NCI-H1930 (cell line): ENCODE results near the gene GPR161.
"Not testable (repeated sequence)": the region's sequence is repeated elsewhere in the genome, so short reads cannot be mapped to it uniquely, and the experiment has no call there.

ENCODE experiments used
- DNase-seq, 2 experiments: peaks; one replicate each; lab custom pipeline; 2025; lab: John Stamatoyannopoulos, UW

Gene GPR161

GRCh38 chr1:168136709-168137514 lies at the start of gene GPR161:
Gene GPR161 (minus strand): TSS chr1:168136930. CDS start chr1:168104850, 32,080 bp downstream.
- peak; percentile 24 to 26 for DNase-seq

- not testable (repeated sequence) for DNase-seq
These were observed 44.5 kb upstream of the GPR161 start for GRCh38 chr1:168181063-168181720.

DNA sequence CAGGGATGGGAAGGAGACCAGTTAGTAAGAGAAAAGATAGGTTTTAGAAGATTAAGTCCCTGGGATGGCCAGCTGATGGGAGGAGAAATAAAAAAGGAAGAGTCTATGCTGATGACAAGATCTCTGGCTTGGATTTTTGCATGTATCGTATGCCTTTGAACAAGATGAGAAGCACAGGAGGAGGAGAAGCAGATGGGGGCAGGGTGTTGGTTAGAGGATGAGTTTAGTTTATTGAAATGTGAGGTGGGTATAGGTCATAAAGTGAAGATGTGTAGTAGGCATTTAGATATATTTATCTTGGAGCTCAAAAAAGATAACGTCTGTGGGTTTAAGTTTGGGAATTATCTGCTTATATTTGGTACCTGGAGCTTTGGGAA lies 43.4 kb upstream of the GPR161 start:
- no peak for DNase-seq

- no peak for DNase-seq
These were observed 42.9 kb upstream of the GPR161 start for GRCh38 chr1:168179438-168180147.

DNA sequence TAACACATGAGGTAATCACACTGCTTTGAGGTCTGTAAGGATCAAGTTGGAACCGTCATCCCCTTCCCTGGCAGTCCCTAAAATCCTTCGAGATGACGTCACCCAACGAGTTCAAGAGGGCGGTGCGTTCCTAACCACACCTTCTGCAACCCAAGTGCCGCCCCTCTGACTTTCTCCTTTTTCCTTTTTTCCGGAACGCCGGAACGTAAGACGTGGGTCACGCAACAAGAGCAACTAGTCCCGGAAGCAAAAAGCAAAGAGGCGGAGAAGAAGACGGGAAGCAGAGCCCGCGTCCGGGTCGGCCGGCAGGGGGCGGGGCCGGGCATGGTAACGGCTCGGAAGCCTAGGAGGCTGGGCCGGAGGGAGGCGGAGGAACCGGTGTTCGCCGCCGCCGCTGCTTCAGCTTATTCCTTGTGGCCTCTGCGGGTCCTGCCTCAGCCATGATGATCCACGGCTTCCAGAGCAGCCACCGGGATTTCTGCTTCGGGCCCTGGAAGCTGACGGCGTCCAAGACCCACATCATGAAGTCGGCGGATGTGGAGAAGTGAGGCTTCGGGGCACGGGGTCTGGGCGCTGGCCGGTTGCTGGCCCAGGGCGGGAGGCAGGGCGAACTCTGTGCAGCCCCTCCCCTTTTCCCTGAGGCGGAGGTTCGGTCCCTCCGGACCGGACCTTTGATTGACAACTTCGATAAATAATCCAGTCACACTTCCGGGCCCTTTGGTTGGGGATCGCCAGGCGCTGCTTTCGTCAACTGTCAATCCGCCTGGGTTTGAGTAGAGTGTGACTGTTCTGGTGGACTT lies 42.1 kb upstream of the GPR161 start, which contains the start of gene TIPRL:
TSS of gene TIPRL (plus strand) at position 325 of the 800 bp plus-strand sequence. CDS start at position 441, 116 bp downstream.
- DNase-seq = peak; percentile 97

DNA sequence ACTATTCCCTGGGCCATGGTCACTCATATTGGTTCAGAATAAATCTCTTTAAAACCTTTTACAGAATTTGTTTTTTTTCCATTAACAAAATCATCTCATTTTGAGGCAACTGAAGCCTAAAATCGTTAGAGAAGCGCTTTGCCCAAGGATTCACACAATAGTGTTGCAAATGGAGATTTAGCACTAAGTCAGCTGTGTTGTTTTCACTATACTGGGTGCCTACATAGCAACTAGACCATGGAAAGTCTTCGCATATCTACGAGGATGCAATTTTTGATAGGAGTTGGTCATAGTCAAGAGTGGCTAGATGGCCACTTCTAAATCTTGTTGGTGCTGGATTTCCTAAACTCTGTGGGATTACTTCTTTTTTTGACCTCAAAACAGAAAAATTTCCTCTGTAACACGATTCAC lies 41.5 kb upstream of the GPR161 start:
- no peak for DNase-seq

- DNase-seq = no peak
These were observed 35.7 kb upstream of the GPR161 start for GRCh38 chr1:168172250-168172915.

DNA sequence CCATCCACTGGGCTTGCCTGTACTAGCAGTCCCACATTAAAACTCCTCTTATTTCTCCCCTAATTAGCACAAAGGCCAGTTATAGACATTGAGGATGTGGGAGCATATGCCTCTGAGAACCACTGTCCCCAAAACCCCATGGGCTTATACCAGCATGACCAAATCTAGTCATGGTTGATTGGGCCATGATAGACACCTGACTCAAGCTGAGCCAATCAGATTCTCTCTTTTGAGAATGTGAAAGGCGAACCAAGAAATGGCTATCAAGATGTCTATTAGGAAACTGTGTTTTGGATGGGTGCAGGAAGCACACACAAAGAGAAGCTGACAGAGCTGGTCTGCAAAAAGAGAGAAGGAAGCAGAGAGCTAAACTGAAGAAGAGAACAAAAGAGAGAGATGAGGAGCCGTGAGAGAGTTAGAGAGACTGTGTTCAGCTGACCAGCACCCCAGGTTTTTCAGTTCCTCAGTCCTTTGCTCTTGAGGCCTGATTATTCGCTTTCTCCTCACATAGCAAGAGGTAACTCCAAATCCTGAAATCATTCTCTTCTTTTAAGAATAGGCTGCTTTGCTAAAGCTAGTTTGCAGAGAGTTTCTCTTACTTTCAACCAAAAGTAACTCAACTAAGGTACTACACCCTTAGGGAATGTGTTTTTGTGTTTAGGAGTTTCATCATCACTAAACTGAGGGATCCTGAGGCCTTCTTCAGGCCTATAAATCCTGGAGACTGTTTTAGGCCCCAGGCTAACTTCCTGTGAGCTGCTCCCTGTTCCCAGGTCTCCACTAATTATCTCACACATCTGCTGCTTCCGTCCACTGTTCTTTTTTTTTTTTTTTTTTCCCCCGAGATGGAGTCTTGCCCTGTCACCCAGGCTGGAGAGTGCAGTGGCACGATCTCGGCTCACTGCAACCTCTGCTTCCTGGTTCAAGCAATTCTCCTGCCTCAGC lies 34.1 kb upstream of the GPR161 start:
- DNase-seq = no peak

DNA sequence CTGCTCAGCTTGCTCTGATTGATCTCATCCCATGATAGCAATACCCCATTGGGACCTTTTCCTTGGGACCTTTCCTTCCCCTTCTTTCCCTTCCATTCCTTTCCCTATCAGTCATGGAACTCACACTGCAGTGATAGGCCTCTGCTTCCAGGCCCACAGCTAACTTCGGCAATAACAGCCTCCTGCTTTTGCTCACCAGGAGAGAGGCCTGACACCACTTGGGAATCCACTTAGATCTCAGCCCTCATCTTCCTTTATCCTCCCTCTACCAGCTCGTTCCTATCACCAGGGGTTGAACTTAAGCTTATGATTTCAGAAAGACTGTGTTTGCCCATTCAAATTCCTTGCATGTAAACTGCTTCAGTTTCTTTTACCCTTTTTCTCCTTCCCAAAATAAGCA lies 31.1 kb upstream of the GPR161 start:
- no peak for DNase-seq

- DNase-seq = no peak
These were observed 28.0 kb upstream of the GPR161 start for GRCh38 chr1:168164771-168165170.

- no peak for DNase-seq
These were observed 26.9 kb upstream of the GPR161 start for GRCh38 chr1:168163670-168164069.

DNA sequence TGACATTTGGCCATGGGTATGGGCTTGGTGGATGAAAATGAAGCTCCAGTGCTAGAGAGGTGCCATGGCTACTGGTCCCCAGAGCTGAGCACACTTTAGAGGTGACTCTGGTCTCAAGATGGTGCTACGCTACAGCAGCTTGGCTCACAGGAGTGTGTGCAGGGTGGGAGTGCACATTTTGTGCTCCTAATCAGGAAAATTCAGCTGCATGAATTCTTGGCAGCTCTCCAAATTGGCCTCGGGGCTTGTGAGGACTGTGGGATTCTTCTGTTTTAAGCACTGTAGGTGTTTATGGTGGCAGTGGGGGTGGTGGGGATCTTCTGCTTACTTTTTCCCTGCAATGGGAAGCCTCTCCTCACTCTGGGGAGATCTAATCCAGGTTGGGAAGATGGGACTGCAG lies 24.7 kb upstream of the GPR161 start:
- no peak for DNase-seq

DNA sequence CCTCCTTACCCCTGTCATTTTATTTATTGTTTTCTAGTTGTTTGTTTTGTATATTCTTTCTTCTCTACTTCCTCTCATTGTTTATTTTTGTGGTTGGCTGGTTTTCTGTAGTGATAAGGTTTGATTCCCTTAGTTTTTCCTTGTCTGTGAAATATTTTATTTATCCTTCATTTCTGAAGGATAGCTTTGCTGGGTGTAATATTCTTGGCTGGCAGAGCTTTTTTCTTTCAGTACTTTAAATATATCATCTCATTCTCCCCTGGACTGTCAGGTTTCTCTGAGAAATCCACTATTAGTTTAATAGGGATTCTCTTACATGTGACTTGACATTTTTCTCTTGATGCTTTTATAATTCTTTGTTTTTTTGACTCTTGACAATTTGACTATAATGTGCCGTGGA lies 23.2 kb upstream of the GPR161 start:
- DNase-seq = no peak

DNA sequence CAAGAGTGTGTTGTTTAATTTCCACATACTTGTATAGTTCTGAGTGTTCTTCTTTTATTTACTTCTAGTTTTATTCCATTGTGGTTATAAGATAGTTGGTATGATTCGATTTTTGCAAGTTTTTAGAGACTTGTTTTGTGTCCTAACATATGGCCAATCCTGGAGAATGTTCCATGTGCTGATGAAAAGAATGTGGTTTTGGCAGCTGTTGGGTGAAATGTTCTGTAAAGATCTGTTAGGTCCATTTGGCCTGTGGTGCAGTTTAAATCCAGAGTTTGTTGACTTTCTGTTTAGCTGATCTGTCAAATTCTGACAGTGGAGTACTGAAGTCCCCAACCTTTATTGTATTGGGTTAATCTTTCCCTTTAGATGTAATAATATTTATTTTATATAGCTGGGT lies 22.5 kb upstream of the GPR161 start:
- no peak for DNase-seq

DNA sequence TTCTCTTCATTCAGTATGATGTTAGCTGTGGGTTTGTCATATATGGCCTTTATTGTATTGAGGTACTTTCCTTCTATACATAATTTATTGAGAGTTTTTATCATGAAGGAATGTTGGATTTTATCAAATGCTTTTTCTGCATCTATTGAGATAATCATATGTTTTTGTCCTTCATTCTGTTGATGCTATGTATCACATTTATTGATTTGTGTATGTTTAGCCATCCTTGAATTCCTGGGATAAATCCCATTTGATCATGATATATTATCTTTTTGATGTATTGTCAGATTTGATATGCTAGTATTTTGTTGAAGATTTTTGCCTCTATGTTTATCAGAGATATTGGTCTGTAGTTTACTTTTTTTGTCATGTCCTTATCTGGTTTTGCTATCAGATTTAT lies 20.9 kb upstream of the GPR161 start:
- DNase-seq = no peak

DNA sequence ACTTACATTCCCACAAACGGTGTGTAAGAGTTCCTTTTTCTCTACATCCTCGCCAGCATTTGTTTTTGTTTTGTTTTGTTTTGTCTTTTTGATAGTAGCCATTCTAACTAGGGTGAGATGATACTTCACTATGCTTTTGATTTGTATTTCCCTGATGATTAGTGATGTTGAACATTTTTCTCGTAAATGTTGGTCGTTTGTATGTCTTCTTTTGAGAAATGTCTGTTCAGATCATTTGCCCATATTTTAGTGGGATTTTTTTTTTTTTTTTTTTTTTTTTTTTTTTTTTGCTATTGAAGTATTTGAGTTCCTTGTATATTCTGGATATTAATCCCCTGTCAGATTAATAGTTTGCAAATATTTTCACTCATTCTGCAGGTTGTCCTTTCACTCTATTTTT lies 19.2 kb upstream of the GPR161 start:
- no peak for DNase-seq

DNA sequence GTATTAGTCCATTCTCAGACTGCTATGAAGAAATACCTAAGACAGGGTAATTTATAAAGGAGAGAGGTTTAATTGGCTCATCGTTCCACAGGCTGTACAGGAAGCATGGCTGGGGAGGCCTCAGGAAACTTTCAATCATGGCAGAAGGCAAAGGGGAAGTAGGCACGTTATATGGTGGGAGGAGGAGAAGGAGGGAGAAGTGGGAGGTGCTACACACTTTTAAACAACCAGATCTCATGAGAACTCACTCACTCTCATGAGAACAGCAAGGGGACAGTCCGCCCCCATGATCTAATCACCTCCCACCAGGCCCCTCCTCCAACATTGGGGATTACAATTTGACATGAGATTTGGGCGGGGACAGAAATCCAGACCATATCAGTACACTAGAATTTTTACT lies 18.0 kb upstream of the GPR161 start:
- not testable (repeated sequence) for DNase-seq

DNA sequence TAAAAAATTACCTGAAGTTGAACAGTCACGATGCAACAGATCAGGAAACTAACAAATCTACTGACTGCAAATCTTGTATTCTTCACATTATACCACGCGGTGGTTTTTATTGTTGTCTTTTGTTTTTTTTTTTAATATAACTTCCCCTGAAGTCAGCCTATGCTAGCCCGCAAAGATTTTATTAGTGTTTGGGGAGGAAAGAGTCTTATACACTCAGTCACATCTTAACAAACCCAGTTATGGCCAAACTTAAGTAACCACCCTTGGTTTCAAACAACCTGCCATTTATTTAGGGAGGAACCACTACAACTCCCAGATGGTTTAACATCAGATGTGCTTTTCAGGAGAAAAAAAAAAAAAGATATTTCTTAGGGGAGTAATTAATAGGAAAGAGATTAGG lies 15.2 kb upstream of the GPR161 start:
- DNase-seq = no peak

DNA sequence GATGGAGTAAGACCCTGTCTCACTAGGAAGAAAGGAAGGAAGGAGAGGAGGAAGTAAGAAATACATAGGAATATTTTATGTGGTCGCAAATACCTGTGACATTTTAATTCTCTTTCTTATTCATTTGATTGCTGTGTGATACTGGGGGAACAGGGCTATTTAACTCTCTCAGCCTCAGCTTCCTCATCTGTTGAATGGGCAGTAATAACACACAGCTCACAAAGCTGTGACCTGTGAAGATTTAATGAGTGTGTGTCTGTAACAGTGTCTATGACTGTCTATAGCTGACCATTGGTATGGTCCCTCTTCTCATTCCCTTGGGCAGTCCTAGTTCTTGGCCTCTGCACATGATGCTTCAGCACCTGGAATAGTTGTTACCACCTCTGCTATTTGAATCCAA lies 13.6 kb upstream of the GPR161 start:
- no peak for DNase-seq

DNA sequence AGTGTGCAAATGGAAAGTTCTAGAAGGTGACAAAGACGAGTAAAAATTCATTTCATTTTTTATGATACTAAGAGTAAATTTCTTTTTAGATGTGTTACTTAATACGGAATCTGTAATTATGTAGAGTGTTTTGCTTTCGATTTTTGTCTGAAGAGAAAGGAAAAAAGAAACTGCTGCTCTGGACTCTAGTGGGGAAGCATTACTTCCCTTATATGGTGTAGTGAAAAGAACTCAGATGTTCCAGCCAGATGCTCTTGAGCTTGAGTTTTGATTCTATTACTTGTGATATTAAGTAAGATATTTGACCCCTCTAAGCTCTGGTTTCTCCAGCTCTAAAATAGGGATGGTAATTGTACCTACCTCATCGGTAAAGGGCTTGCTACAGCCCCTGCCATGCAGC lies 12.2 kb upstream of the GPR161 start:
- no peak for DNase-seq
